Activated CD8-positive, alpha-beta memory T cell treated with anti-CD3 and anti-CD28 coated beads, Interleukin-2, amount 50 U/mL, for 48 hours (primary cell): ENCODE data around the gene GRID2.

ENCODE experiments used
- DNase-seq: peaks from one replicate; pipeline ENCODE4 v3.0.0-alpha.2; 2020

The GRID2 gene

DNA sequence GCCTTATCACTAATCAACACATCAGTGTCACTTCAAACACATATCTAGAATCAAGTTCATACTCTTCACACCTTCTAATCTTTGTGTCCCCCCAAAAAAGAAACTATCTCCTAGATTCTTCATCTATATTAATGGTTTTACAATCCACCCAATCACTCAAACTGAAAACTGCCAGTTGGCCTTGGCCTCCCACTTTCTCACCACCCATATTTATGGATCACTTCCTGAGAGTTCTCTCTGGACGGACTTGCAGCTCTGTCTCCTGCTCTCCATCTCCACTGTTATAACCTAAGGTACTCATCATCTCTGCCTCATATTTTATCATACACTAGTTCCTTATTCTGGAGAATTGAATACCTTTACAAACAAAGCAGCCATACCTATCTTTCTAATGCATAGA lies 1418.7 kb downstream of the GRID2 start:
- no peak for DNase-seq

DNA sequence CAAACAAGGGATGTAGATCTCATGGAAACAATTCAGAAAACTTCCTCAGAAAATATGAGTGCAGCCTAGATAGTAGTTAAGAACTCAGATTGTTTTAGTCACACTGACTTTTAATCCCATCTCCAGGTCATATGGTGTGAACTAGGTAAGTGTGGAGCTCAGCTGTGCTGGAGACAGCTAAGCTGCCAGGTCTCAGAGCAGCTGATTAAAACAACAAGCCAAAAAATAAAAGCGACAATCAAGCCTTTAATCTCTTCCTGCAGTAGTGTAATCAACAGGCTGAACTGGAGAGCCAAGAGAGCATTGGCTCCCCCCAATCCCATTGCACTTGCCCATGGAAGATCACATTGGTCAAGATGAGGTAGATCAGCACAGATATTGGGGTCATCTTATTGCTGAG lies 1426.5 kb downstream of the GRID2 start:
- DNase-seq = no peak

DNA sequence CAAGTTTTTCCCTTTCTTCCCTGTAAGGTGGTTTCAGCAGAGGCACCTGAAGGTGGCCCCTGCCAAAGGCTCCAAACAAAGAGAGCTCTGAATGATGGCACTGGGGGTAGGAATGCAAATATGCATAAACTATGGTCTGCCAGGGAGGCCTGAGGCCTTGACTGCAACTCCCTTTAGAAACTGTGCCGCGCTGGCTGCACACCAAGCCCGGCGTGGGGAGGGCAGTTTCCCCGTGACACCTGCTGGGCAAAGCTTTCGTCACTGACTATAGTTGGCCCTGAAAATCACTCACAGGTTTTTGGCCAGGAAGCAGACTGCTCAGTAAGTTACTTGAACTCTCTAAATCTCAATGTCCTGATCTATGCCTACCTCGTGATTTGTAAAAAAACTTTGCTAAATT lies 1427.0 kb downstream of the GRID2 start:
- DNase-seq = no peak

DNA sequence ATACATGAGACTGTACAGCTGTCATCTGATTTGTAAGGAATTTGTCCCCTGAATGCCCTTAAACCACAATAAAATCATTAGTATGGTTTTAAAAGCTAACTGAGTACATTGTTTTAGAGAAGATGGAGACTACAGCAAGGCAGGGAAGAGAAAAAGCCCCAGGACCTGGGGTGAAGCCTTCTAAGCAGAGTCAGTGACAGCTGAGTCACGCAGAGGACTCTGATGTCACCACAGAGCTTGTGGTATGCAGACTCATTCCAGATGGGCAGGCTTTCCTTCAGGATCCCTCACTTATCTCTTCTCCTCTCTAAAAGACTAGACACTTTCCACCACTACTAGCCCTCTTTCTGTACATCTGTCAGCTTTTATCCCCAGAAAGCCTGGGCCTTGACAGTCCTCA lies 1427.7 kb downstream of the GRID2 start:
- DNase-seq = no peak

DNA sequence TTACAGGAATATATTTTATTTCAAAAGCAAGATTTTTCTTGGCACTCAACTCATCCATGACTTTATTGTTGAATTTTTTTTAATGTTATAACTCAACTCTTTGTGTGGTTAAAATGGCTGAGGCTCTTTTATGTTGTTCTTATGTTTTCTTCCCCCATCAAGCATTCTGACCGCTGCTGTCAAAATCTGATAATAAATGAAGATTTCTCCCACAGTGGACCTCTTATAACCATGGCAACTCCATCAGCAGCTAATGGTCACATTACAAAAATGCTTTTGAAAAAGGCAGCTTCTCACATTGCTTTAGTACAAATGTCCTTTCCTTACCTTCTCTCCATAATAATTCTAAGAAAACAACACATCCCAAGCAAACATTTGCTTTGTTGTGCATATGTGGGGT lies 1428.7 kb downstream of the GRID2 start:
- DNase-seq = no peak

DNA sequence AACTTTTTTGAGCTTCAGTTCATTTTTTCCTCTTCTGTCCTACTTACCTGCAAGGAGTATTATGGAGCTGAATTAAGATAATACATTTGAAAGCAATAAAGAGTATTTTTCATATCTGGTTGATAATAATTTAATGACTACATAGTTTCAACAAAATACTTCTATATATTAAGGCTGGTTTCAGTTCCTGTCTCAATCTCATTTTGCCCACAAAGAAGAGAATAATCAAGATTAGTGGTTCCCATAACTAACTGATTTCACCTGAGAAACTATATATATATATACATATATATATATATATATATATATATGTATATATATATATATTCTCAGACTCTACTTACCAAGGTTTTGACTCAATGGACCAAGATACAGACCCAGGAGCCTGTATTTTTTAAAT lies 1437.1 kb downstream of the GRID2 start:
- no peak for DNase-seq

DNA sequence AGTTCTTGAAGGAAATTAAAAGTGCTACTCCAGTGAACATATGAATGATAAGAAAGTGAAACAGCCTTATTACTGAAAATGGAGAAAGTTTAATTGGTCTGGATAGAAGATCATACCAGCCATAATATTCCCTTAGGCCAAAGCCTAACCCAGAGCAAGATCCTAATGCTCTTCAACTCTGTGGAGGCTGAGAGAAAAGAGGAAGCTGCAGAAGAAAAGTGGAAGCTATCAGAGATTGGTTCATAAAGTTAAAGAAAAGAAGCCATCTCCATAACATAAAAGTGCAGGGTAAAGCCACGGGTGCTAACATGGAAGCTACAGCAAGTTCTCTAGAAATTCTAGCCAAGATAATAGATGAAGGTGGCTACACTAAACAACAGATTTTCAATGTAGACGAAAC lies 1439.3 kb downstream of the GRID2 start:
- DNase-seq = no peak

DNA sequence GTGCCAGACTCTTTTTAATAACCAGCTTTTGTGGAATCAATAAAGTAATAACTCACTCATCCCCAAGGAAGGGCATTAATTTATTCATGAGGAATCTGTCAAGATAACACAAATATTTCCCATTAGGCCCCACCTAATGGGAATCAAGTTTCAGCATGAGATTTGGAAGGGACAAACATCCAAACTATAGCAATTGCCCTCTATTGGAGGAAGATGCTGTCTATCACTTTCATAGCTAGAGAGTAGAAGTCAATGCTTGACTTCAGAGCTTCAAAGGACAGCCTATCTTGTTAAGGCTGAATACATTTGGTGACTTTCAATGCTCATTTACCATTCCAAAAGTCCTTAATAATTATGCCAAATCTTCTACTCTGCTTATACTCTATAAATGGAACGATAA lies 1439.9 kb downstream of the GRID2 start:
- no peak for DNase-seq

DNA sequence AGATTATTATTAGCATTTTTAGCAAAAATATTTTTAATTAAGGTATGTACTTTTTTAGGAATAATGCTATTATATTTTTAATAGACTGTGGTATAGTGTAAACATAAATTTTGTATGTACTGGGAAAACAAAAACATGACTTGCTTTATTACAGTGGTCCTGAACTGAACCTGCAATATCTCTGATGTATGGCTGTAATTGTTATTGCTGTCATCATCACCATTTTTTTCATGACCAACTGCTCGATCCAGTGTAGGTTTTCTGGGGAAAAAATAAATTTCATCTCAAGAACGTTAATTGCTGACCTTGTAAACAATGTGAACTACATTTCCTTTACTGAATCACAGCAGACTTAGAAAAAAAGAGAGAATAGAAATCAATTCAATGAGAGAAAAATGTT lies 1441.2 kb downstream of the GRID2 start:
- no peak for DNase-seq

DNA sequence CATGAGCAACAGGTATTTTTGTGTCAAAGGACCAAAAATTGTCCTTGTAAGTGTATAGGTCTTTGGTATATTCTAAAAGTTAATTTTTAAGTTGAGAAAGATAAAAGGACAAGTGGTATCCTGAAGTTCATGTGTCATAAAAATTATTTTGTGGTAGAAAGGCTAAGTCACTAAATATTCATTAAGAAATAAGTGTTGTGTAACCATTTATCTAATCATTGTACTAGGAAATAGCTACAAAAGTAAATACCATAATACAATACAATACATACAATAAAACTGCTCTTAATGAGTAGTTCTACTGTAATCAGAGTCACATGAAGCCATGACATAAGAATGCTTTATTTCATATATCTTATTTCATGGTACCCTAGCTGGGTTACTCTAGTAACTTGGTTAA lies 1442.3 kb downstream of the GRID2 start:
- no peak for DNase-seq

DNA sequence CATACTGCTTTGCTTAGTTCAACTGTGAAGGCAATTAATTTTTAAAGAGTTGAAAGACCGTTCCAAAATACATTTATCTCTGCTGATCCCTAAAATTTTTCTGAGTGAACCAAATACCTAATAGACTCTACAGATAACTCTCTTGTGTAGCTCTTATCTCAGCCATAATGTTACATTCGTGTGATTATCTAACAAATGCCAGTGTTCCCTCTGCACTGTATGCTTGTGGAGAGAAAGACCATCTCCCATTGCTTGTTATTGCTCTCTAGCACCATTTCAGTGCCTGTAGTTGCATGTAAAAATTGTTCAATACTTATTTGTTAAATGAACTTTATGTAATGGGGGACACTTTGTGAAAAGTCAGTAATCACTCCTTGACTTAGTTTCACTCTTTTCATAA lies 1443.5 kb downstream of the GRID2 start:
- no peak for DNase-seq

DNA sequence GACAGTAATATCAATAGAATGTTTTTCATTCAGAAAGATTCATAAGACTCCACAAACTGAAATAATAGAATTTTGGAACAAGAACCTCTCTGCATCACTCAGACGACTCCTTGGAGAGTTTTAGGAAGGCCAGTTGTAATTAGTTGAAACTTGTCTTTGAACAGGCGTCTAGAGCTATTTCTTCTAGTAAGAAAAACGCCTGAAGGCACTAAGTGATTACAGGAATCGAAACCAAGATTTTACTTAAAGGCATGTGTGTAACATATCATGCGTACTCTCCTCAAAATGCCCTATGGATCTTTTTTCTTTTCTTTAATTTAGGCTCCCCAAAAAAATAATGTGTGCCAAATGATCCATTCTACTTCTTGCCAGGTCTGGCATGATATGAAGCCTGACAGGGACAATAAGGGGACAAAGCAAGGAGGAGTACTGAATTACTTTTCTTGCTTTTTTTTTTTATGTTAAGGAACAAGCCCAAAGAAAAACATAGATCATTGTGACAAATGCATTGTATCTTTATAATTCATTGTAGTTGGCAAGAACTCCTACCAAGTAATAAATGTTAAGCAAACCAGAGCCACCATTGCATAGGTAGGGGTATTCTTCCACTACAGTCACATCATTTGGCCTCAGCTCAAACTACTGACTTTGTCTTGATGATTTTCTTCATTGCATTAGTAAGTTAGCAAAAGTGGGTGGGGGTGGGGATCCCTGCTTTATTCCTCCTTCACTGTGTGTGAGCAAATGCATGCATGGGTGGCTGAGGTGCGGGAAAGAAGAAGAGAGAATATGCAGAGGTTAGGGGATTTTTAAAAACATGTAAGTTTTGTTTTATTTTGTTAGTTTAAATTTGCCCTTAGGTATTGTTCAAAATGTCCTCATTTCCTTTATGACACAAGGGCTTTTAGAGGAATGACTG lies 1444.9 kb downstream of the GRID2 start:
- no peak for DNase-seq

DNA sequence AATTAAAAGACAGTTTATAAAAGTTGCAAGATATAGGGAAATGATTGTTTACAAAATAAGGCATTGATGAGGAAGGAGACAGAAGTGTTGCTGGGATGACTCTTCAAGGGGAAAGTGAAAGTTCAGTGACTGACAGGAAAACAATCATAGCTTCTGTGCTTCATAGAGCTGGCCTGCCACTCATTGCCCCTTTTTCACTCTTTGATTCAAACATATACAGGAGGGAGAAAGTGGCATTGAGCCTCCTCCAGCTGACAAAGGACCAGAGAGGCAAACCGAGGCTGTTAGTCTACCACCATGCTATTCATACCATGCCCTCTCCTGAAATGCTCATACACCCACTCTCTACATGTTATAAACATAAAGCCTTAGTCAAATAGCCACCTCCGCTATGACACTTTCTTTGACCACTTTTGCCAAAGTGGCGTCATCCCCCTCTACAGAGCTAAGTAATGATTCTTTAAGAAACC lies 1445.6 kb downstream of the GRID2 start:
- DNase-seq = no peak

DNA sequence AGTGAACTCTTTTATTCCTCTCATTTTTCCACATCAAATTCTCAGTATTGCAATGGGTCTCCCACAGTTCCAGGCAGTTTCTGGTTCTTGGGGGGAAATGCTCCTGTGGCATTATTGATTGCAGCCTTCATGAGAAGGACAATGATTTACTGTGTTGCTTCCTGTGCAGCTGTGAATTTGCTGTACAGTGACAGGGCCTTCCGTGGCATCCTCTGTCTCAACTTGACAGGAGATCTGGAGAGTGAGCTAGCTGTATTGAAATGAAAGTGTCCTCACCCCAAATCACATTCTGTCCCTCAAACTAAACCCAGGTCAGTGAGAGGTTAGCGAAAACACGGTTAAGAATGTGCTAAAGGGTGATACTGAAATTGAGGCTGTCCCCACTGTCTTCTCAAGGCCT lies 1447.6 kb downstream of the GRID2 start:
- DNase-seq = no peak

DNA sequence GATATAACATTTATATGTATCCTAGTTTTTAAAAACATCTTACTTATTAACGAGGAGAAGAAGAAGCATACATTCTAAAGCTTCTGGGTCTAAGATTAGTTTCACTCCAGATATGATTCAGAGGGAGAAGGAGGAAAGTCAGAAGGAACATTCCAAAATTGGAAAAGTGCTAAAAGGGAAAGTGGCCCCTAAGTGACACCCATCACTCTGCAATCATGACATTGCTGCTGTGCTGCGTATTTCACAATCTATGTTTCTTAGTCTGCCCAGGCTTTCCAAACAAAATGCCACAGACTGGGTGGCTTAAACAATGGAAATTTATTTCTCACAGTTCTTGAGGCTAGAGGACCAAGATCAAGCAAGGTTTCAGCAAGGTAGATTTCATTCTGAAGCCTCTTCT lies 1452.3 kb downstream of the GRID2 start:
- DNase-seq = no peak

DNA sequence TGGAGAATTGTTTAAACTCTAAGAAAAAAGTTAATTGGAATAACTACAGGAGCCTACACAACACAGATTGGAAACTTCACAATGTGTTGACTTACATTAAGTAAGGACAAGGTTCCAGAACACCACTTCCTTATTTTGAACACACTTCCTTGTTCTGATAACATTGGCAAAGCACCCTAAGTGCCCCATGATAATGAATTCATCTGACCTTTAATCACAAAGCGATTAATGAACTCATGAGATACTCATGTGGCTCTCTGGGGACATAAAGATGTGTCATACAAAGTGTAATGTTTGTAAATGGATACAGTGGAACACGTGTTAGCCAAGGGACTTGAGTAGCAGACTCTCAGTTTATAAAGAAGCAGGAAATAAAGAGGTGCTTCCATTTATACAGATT lies 1455.7 kb downstream of the GRID2 start:
- DNase-seq = no peak

DNA sequence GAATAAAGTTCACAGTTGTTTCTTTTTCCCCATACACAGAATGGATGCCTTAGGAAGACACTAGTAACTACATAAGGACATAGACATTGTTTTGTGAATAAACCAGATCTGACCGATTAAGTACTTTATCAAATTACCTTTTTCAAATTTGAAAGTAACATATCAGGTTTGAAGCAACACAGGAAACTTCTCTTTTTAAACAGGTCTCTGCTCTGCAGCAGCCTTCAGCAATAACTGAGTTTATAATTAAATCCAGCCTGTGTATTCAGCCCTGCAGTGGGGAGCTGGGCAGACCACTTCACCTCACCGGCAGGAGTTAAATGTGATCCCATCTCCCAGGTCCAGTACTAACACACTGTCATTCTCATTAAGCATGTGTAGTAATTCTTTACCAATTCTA lies 1456.5 kb downstream of the GRID2 start:
- DNase-seq = no peak

DNA sequence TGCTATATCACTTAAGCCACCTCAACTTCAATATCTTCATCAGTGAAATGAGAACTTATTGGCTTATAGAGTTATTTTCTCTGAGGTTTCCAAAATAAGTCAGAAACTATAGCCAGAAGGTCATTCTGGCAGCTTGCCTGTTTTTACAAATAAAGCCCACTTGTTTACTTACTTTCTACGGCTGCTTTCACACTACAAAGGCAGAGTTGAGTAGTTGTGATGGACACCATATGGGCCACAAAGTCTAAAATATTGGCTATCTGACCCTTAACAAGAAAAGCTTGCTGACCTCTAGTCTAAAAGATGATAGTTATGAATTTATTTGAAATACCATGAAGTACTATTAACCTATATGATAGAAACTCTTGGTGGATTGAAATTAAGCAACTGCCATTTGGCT lies 1457.5 kb downstream of the GRID2 start:
- no peak for DNase-seq

DNA sequence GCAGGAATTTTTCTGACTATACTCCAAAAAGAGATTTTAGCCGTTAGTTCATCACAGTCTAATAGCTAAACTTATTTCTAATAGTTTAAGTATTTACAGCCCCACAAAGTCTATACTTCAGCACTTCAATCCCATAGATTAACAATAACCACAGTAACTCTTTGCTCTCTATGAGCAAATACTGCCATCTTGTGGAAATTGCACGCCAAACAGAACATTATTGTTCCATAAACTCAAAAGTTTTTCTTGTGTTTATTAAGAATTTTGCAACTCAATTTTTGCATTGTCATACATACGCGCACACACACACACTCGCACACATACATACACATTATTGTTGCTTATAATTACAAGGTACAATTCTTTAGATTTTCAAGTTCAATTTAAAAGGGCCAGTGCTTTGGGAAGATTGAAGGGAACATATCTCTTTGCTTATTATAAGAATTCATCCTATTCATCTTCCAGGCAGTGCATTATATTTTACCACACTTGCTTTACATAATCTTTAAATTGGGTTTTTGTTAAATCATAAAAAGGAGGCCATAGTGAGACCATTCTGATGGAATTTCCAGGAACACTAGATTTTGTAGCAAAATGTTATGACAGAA lies 1461.0 kb downstream of the GRID2 start:
- DNase-seq = no peak

DNA sequence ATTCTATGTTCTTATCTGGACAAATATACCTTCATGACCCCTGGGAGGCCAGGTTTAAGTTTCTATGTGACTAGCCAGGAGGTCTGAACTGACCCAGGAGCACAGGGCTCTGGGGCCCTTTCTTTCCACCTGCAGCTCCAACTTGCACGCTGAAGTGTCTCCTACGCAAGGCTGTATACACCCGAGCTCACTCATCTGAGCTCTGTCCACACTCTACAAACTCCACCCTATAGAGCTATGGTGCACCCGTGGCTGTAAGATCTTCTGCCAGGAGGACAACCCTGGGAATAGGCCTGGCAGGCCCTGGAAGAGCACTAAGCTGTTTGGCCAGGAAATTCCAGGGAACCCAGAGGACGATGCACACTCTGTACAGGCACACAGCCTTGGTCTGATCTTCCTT lies 1464.2 kb downstream of the GRID2 start:
- DNase-seq = no peak

DNA sequence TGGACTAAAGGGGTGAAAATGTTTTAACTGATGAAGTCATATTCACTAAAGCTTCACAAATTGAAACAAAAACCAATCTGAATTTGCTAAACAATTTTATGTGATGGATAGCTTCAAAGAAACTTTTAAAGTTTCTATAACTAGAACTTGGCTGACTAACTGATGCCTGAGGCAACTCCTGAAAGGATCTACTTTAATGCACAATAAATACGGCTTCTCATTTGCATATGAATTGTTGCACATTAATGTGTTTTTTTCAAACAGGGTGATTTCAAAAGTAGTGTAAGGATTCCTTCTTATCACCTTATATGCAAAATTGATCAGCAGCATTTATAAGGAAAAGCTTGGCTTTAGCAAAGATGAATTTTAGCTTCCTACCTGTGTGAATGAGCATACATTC lies 1466.4 kb downstream of the GRID2 start:
- no peak for DNase-seq

DNA sequence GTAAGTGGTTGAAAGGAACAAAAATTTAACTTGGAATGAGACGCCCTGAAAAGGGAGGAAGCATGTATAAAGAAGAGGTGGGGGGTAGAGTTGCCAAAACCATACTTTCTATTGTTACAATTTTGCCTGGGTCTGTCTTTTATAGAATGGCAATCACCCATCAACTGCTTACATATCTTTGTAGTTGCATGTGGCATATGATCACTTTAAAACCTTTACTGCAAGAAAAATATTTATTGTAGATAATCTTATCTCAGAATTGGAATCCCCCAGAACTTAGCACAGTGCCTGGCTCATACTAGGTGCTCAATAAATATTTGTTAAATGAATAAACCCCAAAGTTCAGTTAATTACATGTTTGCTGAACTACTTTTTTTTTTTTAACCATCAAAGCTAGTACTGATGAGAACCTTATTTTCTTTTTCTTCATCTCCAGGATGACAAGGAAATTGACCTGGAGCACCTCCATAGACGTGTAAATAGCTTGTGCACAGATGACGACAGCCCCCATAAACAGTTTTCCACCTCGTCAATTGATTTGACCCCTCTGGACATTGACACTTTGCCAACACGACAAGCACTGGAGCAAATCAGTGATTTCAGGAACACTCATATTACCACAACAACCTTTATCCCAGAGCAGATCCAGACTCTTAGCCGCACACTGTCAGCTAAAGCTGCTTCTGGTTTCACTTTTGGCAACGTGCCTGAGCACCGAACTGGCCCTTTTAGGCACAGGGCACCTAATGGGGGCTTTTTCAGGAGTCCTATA lies 1468.1 kb downstream of the GRID2 start:
- DNase-seq = no peak

DNA sequence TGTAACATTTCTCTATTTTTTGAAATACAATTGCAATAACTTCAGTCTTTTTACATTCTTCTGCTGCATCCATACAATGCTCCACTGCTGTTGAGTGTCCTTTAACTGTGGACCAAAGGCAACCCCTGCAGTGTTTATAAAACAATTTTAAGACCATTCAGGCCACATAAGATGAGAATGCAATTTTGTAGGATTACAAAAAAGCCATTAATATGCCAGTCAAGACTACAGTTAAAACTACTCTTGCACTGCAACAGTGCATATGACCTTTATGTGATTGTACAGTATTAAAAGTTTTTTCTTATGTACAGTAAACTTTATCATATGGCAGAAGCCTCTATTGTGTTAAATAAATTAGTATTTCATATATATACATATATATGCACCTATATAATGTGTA lies 1469.1 kb downstream of the GRID2 start:
- no peak for DNase-seq

DNA sequence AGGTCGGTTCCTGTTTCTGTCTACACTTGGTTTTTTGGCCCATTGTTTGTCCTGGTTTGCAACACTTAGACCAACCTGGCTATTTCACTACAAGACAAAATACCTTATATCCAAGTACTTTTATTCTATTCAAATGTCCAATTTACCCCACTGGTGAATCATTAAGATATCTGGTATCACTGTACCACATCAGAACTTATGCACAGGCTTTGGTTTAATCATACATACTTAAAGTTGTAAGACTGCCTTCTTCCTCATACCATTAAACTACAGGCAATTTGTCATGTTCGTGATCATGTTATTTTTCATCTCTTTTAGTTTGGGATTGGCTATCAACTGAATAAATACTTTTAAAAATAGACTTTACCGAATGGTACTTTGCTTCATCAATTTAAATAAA lies 1471.8 kb downstream of the GRID2 start:
- DNase-seq = no peak
